HG03520 (cell line): ENCODE results near the gene UGDH.
"Not testable (repeated sequence)": the region's sequence is repeated elsewhere in the genome, so short reads cannot be mapped to it uniquely, and the experiment has no call there.

ENCODE experiments used
- ATAC-seq: cut with Tn5 transposase; IDR thresholded peaks from one replicate; pipeline ENCODE4 v1.9.1; 2021; ENCODE audit warnings: mild to moderate bottlenecking, moderate library complexity; ENCODE audit not compliant: unreplicated experiment

UGDH gene

GRCh38 chr4:39497909-39498726 is 29.1 kb downstream of the UGDH start:
- no peak for ATAC-seq

- ATAC-seq, result no peak
Measured at GRCh38 chr4:39495446-39496213, 31.6 kb downstream of the UGDH start.

DNA sequence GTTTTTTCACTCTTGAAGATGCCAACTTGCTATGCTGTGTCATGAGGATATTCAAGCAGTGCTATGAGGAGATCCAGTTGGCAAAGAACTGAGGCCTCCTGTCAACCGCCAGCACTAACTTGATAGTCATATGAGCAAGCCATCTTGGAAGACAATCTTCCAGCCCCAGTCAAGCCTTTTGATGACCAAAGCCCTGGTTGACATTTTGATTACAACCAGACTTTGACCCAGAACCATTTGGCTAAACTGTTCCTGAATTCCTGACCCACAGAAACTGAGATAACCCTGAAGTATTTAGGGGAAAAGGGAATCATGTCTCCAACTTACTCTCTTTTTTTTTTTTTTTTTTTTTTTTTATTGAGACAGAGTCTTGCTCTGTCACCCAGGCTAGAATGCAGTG is 32.9 kb downstream of the UGDH start:
- ATAC-seq, result no peak

GRCh38 chr4:39490322-39490721 is 36.9 kb downstream of the UGDH start:
- no peak for ATAC-seq

DNA sequence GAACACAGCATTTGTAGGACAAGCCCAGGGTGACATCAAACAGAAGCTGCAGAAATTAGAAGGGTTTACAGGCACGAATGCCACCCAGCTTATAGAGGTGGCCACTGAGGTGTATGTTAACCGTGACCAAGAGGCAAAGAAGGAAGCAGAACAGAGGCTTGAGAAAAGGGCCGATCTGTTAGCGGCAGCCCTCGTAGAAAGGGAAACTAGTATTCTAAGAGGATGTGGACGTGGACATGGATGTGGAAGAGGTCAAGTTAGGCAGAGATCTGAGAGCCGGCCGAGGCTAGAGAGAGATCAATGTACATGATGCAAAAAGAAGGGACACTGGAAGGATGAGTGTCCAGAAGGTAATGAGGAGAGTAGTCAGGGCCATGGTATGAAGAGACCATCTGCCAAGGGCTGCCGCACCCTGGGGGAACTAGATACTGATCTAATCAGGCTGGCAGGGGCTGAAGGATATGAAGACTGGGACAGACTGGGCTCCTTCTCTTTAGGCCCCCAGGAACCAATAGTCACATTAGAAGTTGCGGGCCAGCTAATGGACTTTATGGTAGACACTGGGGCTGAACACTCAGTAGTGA is 40.9 kb downstream of the UGDH start:
- ATAC-seq, result no peak

DNA sequence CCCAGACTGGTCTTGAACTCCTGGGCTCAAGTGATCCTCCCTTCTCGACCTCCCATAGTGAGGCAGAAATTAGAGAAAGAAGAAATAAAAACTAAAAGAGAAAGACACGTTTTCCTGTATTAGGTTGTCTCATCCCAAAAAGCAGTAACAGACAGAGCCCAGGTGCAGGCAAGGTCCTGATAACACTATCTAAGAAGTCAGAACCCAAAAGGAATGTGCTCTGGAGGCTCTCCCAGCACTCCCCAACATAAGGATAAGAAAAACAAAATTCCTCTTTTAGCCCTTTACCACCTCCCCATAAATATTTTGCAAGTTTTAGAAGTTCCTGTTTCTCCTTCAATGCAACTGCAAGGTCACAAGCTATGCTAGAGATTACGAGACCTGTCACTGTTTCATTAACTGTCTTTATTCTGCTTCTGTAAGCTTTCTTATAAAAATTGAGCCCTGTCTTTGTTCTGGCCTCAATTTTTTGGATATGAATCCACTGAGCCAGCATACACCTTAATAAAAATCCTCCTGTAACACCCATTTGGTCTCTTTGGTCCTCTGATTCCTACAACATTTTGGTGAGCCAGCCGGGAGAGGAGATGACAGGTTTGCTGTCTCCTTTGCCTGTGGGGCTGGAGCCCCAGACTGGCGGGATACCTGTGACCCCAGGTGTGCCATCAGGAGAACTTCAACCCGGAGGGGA is 42.5 kb downstream of the UGDH start:
- ATAC-seq, result no peak

DNA sequence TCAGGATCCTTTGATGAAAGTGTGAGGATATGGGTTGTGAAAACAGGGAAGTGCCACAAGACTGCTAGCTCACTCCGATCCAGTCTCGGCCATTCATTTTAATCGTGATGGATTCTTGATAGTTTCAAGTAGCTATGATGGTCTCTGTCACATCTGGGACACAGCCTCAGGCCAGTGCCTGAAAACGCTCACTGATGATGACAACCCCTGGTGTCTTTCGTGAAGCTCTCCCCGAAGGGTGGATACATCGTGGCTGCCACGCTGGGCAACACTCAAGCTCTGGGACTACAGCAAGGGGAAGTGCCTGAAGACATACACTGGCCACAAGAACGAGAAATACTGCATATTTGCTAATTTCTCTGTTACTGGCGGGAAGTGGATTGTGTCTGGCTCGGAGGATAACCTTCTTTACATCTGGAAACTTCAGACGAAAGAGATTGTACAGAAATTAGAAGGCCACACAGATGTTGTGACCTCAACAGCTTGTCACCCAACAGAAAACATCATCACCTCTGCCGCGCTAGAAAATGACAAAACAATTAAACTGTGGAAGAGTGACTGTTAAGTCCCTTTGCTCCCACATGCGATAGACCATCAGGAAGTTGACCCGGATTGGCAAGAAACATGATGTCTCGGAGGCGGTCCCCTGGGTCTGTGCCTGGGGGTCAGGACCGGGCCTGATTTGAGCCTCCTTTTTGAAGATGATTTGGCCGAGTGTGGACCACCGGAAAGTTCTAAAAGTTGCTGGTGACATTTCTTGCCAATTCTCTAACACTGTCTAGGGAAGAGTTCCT is 46.1 kb downstream of the UGDH start:
- ATAC-seq, result no peak

GRCh38 chr4:39480251-39480650 is 47.0 kb downstream of the UGDH start:
- no peak for ATAC-seq

DNA sequence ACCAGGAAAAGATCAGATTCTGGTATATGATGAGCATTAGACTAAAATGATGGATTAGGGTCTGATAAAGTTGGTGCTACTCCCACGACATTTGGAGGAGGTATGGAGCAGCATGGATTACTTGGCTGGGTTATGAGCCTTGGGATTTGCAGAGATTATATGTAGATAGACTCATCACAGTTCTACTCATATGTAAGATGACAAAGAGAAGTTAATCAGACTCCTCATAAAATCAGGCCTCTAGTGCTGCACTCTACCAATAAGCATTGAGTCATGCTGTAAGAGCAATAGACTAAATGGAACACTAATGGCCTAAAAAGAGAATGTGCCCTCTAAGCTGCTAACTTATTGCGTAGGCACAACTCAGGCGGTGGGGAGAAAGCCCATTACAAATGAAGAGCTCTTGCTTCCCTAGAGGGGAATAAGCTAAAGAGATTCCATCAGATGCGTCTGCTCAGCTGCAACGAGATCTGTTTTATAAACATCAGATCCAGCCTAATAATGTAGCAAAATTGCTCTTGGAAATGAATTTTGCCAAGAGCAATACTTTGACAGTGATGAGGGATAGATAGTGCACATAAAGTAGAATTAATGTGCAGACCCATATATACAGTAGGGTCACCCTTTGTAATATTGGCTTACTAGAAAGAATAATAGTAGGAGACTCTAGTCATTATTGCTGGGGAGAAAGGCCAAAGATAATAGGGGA is 50.9 kb downstream of the UGDH start:
- no peak for ATAC-seq

DNA sequence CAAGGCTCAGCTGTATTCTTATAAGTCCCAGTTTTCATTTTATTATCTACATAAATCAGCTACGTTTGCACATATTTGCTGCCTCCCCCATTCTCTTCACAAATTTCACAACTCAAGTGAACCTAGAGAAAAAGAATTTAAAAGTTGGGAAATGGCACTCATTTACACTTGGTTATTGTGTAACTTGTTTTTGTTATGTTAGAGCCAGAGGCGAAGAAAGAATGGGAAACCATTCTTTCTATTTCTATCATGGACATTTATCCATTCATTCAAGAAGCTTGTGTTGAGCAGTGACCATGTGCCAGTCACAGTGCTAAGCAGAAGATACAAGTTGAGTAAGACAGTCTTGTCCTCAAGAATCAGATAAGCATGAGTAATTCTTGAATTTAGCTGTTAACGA is 54.8 kb downstream of the UGDH start:
- ATAC-seq, result no peak

DNA sequence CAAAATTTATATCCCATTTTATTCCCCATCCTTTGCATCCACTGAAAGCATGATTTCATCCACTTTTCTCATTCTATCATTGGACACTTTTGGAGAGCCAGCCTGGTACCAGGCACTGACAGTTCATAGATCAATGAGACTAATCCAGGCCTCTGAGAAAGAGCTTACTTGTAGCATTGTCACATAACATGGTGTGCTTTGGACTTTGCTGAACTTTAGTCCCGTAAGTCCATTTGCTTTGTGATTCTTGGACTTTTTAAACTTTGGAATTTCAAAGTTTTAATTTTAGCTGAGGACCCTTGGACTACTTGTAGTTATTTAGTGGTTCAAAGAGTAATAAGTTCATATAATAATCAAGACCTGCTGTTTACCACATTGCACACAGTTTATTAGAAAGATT is 56.8 kb downstream of the UGDH start:
- ATAC-seq, result no peak

- ATAC-seq, result peak; percentile 67
Measured at GRCh38 chr4:39469429-39470077, 57.7 kb downstream of the UGDH start.

DNA sequence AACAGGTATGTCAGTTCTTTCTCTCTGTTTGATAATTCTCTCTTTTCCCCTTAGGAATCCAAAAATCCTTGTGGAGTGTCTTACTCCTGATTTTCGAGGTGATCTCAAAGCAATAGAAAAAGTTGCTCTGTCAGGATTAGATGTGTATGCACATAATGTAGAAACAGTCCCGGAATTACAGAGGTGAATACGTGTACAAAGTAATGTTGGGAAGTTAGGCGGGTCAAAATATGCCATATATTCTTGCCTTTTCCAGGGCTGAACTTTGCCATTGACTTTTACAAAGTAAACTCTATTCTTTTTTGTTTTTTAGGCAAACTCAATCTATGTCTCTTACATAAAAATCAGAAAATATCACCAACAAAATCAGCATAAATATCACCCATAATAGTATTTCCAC is 59.8 kb downstream of the UGDH start:
- no peak for ATAC-seq

- ATAC-seq, result no peak
Measured at GRCh38 chr4:39466747-39467146, 60.5 kb downstream of the UGDH start.

DNA sequence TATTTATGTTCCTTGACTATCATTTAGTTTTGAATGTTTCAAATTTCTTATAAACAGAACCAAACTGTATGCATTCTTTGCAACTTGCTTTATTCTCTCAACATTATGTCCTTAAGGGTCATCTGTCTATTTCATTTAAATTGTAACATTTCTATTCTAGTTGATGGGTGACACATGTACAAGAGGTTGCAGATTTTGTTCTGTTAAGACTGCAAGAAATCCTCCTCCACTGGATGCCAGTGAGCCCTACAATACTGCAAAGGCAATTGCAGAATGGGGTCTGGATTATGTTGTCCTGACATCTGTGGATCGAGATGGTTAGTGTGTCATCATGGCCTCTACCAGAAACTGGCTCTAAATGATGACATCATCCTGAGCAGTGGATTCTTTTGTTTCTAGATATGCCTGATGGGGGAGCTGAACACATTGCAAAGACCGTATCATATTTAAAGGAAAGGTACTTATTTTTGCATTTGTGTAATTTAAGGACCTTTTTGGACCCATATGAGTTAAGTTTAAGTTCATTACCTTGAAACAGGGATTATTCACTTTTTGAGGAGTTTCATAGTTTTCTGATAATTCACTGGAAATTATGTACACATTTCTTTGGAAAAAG is 62.2 kb downstream of the UGDH start:
- ATAC-seq, result no peak

- peak; percentile 86 for ATAC-seq
Measured at GRCh38 chr4:39458505-39459300, 68.5 kb downstream of the UGDH start, which contains the start of the genes LIAS and RPL9. Gene LIAS, plus strand, starts transcription at chr4:39459056. Its CDS starts 62 bp downstream, at chr4:39459118. Gene RPL9, minus strand, starts transcription at chr4:39458922. Its CDS starts 483 bp downstream, at chr4:39458439.

DNA sequence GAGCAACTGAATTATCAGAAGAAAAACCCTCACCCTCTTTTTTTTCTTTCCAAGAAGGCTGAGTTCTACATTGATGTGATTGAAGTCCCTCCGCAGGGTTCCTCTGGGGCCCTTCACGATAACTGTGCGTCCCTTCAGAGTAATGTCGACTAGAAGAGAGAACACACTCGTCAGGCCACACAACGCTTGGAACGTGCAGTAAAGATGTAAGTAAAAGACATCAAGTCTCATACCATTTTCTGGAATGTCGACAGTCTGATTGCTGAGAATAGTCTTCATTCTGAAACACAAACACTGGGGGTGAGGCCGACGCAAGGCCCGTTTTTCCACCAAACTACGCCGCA is 69.1 kb downstream of the UGDH start:
- not testable (repeated sequence) for ATAC-seq
